ENCODE measurements around the gene TMEM53.
"Not testable (repeated sequence)": the region's sequence is repeated elsewhere in the genome, so short reads cannot be mapped to it uniquely, and the experiment has no call there.

The TMEM53 gene

GRCh38 chr1:44675186-44675585 is 905 bp upstream of the TMEM53 start:
- no peak for DNase-seq (ENCODE audit: extremely low read depth, low read depth)
- no peak for TF ChIP-seq CTCF (IDR thresholded peaks at IDR 0.05; ENCODE audit: low read depth, low read length, missing control alignments)
- H3K4me3 ChIP-seq (replicated peaks; ENCODE audit: low read depth, low read length): peak overlapping the region; percentile 53

- TF ChIP-seq CTCF (IDR thresholded peaks at IDR 0.05; ENCODE audit: low read depth, low read length, missing control alignments): no peak
- peak overlapping the region; percentile 53 for H3K4me3 ChIP-seq (replicated peaks; ENCODE audit: low read depth, low read length)
- DNase-seq (ENCODE audit: extremely low read depth, low read depth): no peak
Measured at GRCh38 chr1:44673675-44674112, 587 bp downstream of the TMEM53 start.

GRCh38 chr1:44672961-44673674 is 1.2 kb downstream of the TMEM53 start:
- no peak for TF ChIP-seq CTCF (IDR thresholded peaks at IDR 0.05; ENCODE audit: low read depth, low read length, missing control alignments)
- peak overlapping the region; percentile 53 for H3K4me3 ChIP-seq (replicated peaks; ENCODE audit: low read depth, low read length)

GRCh38 chr1:44672254-44672955 is 1.9 kb downstream of the TMEM53 start:
- TF ChIP-seq CTCF (IDR thresholded peaks at IDR 0.05; ENCODE audit: low read depth, low read length, missing control alignments): no peak
- H3K4me3 ChIP-seq (replicated peaks; ENCODE audit: low read depth, low read length): no peak overlapping the region
- no peak for DNase-seq (ENCODE audit: extremely low read depth, low read depth)

More at GRCh38 chr1:44672961-44673674, 1.2 kb downstream of the TMEM53 start:
- no peak for DNase-seq (ENCODE audit: extremely low read depth, low read depth)

GRCh38 chr1:44670751-44671640 is 3.3 kb downstream of the TMEM53 start:
- no peak for DNase-seq (ENCODE audit: extremely low read depth, low read depth)
- no peak for TF ChIP-seq CTCF (IDR thresholded peaks at IDR 0.05; ENCODE audit: low read depth, low read length, missing control alignments)
- no peak overlapping the region for H3K4me3 ChIP-seq (replicated peaks; ENCODE audit: low read depth, low read length)

GRCh38 chr1:44666719-44667118 is 7.6 kb downstream of the TMEM53 start:
- not testable (repeated sequence) for DNase-seq (ENCODE audit: extremely low read depth, low read depth); H3K4me3 ChIP-seq (replicated peaks; ENCODE audit: low read depth, low read length)

All from HFF-Myc (cell line).